MM.1S (cell line): ENCODE measurements around the gene SPINDOC.

Source experiments
- DNase-seq: peaks from one replicate; pipeline ENCODE4 v3.0.0-alpha.2; 2015
- H2AFZ ChIP-seq: fragments of 300-600 bp; sonication (generic); 2 replicates; pipeline ENCODE4 v1.6.0; 2016; ENCODE audit warnings: antibody characterized with exemption, low read length
- H3F3A ChIP-seq: fragments of 300-600 bp; sonication (generic); 2 replicates; pipeline ENCODE4 v1.6.1; 2016; ENCODE audit warnings: mild to moderate bottlenecking, antibody characterized with exemption, low read length, moderate library complexity, mixed read lengths; ENCODE audit not compliant: insufficient read depth
- H3K27ac ChIP-seq: fragments of 300-600 bp; sonication (generic); 2 replicates; pipeline ENCODE4 v1.5.1; 2016; ENCODE audit warnings: mild to moderate bottlenecking, low read length
- H3K27me3 ChIP-seq: fragments of 300-600 bp; sonication (generic); replicated peaks from 2 replicates; pipeline ENCODE4 v1.6.0; 2016; ENCODE audit warnings: low read length; ENCODE audit not compliant: insufficient read depth
- H3K36me3 ChIP-seq: fragments of 300-600 bp; sonication (generic); replicated peaks from 2 replicates; pipeline ENCODE4 v1.6.1; 2016; ENCODE audit warnings: mild to moderate bottlenecking, low read length, mixed read lengths; ENCODE audit not compliant: insufficient read depth
- H3K4me1 ChIP-seq: fragments of 300-600 bp; sonication (generic); 2 replicates; pipeline ENCODE4 v1.6.1; 2016; ENCODE audit warnings: low read length, mixed read lengths
- H3K4me2 ChIP-seq: fragments of 300-600 bp; sonication (generic); 2 replicates; pipeline ENCODE4 v1.6.0; 2016; ENCODE audit warnings: low read depth, low read length
- H3K4me3 ChIP-seq: fragments of 300-600 bp; sonication (generic); 2 replicates; pipeline ENCODE4 v1.5.1; 2016; ENCODE audit warnings: low read length, mixed read lengths
- H3K79me2 ChIP-seq: fragments of 300-600 bp; sonication (generic); 2 replicates; pipeline ENCODE4 v1.6.1; 2016; ENCODE audit warnings: mixed run types, low read length, mixed read lengths
- H3K9ac ChIP-seq: fragments of 300-600 bp; sonication (generic); 2 replicates; pipeline ENCODE4 v1.6.1; 2016; ENCODE audit warnings: low read length, mixed read lengths
- H3K9me2 ChIP-seq: fragments of 300-600 bp; sonication (generic); replicated peaks from 2 replicates; pipeline ENCODE4 v1.6.1; 2016; ENCODE audit warnings: mild to moderate bottlenecking, low read length, mixed read lengths; ENCODE audit not compliant: insufficient read depth
- H3K9me3 ChIP-seq: fragments of 300-600 bp; sonication (generic); replicated peaks from 2 replicates; pipeline ENCODE4 v1.6.1; 2016; ENCODE audit warnings: mild to moderate bottlenecking, low read length, mixed read lengths; ENCODE audit not compliant: insufficient read depth
- H4K20me1 ChIP-seq: fragments of 300-600 bp; sonication (generic); 2 replicates; pipeline ENCODE4 v1.6.1; 2016; ENCODE audit warnings: mild to moderate bottlenecking, low read length, moderate library complexity, mixed read lengths; ENCODE audit not compliant: insufficient read depth
- EZH2 ChIP-seq: fragments of 300-600 bp; sonication (generic); optimal IDR thresholded peaks from 2 replicates; pipeline ENCODE3; 2017; ENCODE audit warnings: low read depth, mild to moderate bottlenecking, antibody characterized with exemption, low read length, mixed read lengths
- EZH2phosphoT487 ChIP-seq: fragments of 300-600 bp; sonication (generic); IDR thresholded peaks from 2 replicates; pipeline ENCODE4 v1.6.1; 2018; ENCODE audit warnings: antibody characterized with exemption, low read length
- TF ChIP-seq, protein P1 (sequence below): fragments of 300-600 bp; sonication (generic); IDR thresholded peaks from 2 replicates; pipeline ENCODE4 v1.5.1; 2016; ENCODE audit warnings: antibody characterized with exemption, low read length, mixed read lengths

Gene SPINDOC

GRCh38 chr11:63829823-63830489 is 16.7 kb downstream of the SPINDOC start:
- H3K9me3 ChIP-seq: no peaks in the 10 kb centered on the region
- H2AFZ ChIP-seq: no peak overlapping the region
- H3K4me1 ChIP-seq: no peaks in the 10 kb centered on the region
- TF ChIP-seq, protein P1, sequence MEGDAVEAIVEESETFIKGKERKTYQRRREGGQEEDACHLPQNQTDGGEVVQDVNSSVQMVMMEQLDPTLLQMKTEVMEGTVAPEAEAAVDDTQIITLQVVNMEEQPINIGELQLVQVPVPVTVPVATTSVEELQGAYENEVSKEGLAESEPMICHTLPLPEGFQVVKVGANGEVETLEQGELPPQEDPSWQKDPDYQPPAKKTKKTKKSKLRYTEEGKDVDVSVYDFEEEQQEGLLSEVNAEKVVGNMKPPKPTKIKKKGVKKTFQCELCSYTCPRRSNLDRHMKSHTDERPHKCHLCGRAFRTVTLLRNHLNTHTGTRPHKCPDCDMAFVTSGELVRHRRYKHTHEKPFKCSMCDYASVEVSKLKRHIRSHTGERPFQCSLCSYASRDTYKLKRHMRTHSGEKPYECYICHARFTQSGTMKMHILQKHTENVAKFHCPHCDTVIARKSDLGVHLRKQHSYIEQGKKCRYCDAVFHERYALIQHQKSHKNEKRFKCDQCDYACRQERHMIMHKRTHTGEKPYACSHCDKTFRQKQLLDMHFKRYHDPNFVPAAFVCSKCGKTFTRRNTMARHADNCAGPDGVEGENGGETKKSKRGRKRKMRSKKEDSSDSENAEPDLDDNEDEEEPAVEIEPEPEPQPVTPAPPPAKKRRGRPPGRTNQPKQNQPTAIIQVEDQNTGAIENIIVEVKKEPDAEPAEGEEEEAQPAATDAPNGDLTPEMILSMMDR: peak; percentile 32
- no peak for TF ChIP-seq EZH2
- no peaks in the 10 kb centered on the region for H3K27me3 ChIP-seq
- H3K4me2 ChIP-seq: no peak overlapping the region
- no peaks in the 10 kb centered on the region for H3K9me2 ChIP-seq
- no peaks in the 10 kb centered on the region for H3K79me2 ChIP-seq
- H4K20me1 ChIP-seq: no peaks in the 10 kb centered on the region
- no peak overlapping the region for H3K9ac ChIP-seq
- H3F3A ChIP-seq: peaks cover 3% of the 10 kb centered on the region; the same call in 1 of the 2 replicates
- no peaks in the 10 kb centered on the region; the same call in 1 of the 2 replicates for H3K36me3 ChIP-seq
- no peak overlapping the region for H3K27ac ChIP-seq
- H3K4me3 ChIP-seq: no peak overlapping the region
- no peak for DNase-seq

GRCh38 chr11:63831326-63831725 is 18.1 kb downstream of the SPINDOC start:
- no peaks in the 10 kb centered on the region for H3K79me2 ChIP-seq
- H3F3A ChIP-seq: peaks cover 3% of the 10 kb centered on the region; the same call in 1 of the 2 replicates
- no peaks in the 10 kb centered on the region for H3K9me3 ChIP-seq
- H3K4me2 ChIP-seq: no peak overlapping the region
- DNase-seq: no peak
- H3K27ac ChIP-seq: no peak overlapping the region
- H2AFZ ChIP-seq: no peak overlapping the region
- no peaks in the 10 kb centered on the region for H3K27me3 ChIP-seq
- H4K20me1 ChIP-seq: no peaks in the 10 kb centered on the region
- no peaks in the 10 kb centered on the region for H3K36me3 ChIP-seq
- no peak overlapping the region for H3K4me3 ChIP-seq
- TF ChIP-seq, protein P1: no peak
- TF ChIP-seq EZH2phosphoT487: no peak
- no peak for TF ChIP-seq EZH2
- no peaks in the 10 kb centered on the region for H3K4me1 ChIP-seq
- no peak overlapping the region for H3K9ac ChIP-seq
- H3K9me2 ChIP-seq: no peaks in the 10 kb centered on the region

- no peaks in the 10 kb centered on the region for H3K9me2 ChIP-seq
- H4K20me1 ChIP-seq: no peaks in the 10 kb centered on the region
- peaks cover 3% of the 10 kb centered on the region; the same call in 1 of the 2 replicates for H3F3A ChIP-seq
- no peaks in the 10 kb centered on the region for H3K36me3 ChIP-seq
- no peaks in the 10 kb centered on the region for H3K27me3 ChIP-seq
- TF ChIP-seq EZH2phosphoT487 (no peak), EZH2 (no peak)
- TF ChIP-seq, protein P1: peak; percentile 20
- no peak overlapping the region for H3K4me3 ChIP-seq
- no peak overlapping the region for H2AFZ ChIP-seq
- no peaks in the 10 kb centered on the region for H3K79me2 ChIP-seq
- no peak overlapping the region for H3K27ac ChIP-seq
- no peak overlapping the region for H3K9ac ChIP-seq
- H3K4me1 ChIP-seq: peaks cover under 1% of the 10 kb centered on the region
- no peak overlapping the region for H3K4me2 ChIP-seq
- H3K9me3 ChIP-seq: no peaks in the 10 kb centered on the region
- DNase-seq: peak; percentile 56
These were observed 19.1 kb downstream of the SPINDOC start for GRCh38 chr11:63832336-63832735.
